Mammary epithelial cell (primary cell): Measurements from ENCODE around the gene KIFC3.

Experiments
- CTCF ChIP-seq, 2 donors: IDR thresholded peaks in 1 of 2; conservative IDR thresholded peaks in 1 of 2; 2 replicates each; pipeline ENCODE4 v1.5.1; 2011 to 2012; ENCODE audit warnings: inconsistent platforms in 2 of 2, low read length in 2 of 2, mild to moderate bottlenecking in 2 of 2, control low read depth in 1 of 2, low read depth in 1 of 2; ENCODE audit not compliant: insufficient read depth in 1 of 2; ENCODE audit errors: extremely low read depth in 1 of 2
- EZH2 ChIP-seq: IDR thresholded peaks from 2 replicates; pipeline ENCODE4 v1.6.1; 2012; ENCODE audit warnings: low read length, inconsistent platforms, borderline replicate concordance

- no peak for TF ChIP-seq CTCF (conservative IDR thresholded peaks at IDR 0.05 in 1 of 2, IDR thresholded peaks at IDR 0.05 in 1 of 2; ENCODE audit: extremely low read depth in 1 of 2, insufficient read depth in 1 of 2, low read depth in 1 of 2, low read length in 2 of 2)
- TF ChIP-seq EZH2, result no peak
Observed at GRCh38 chr16:57798953-57799599, 3.2 kb downstream of the KIFC3 start.
